Fibroblast of skin of right biceps (primary cell): ENCODE results near the gene MOV10L1.

ENCODE experiments used
- DNase-seq: peaks from one replicate; pipeline ENCODE4 v3.0.0-alpha.2; 2013

MOV10L1 gene

GRCh38 chr22:50089682-50090411 lies at the start of gene MOV10L1:
Gene MOV10L1, plus strand, starts transcription at chr22:50090006. Its CDS starts 83 bp downstream, at chr22:50090089.
- peak; percentile 30 for DNase-seq

- no peak for DNase-seq
These were observed 49.1 kb upstream of the MOV10L1 start for GRCh38 chr22:50040717-50041116.

GRCh38 chr22:50041361-50042065 lies 48.3 kb upstream of the MOV10L1 start:
- DNase-seq = no peak

GRCh38 chr22:50044485-50045118 lies 45.2 kb upstream of the MOV10L1 start:
- no peak for DNase-seq

DNA sequence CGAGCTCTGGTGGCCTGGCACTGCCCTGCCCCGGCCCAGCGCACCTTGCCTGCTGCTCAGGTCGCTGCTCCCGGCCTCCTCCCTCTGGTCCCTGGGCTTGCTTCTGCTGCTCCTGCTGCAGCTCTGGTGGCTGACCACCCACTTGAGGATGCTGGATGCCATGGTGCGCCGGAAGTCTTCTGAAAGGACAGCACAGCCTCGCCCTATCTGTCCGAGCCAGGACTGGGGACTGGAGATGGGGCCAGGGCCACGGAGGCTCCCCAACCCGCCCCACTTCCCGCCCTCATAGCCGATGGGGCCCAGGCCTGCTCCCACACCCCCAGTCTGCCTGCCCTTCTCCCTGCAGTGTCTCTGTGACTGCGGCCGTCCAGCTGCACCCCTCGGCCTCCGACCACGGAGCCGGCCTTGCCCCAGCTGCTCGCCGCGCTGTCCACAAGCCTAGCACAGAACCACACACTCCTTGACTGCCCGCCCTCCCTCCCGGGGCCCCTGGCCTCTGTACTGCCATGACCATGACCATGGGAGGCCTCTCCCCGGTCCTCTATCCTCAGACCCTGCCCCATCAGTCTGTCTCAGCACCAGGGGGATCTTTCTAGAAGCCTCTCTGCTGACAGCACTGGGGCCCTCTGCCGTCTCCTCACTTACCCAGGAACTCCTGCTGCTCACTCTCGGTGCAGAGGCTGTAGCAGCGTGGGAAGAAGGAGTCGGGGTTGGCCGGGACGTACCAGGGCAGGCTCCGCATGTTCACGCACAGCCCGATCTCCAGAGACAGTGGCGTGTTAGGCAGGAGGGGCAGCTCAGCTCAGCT lies 44.4 kb upstream of the MOV10L1 start:
- no peak for DNase-seq

DNA sequence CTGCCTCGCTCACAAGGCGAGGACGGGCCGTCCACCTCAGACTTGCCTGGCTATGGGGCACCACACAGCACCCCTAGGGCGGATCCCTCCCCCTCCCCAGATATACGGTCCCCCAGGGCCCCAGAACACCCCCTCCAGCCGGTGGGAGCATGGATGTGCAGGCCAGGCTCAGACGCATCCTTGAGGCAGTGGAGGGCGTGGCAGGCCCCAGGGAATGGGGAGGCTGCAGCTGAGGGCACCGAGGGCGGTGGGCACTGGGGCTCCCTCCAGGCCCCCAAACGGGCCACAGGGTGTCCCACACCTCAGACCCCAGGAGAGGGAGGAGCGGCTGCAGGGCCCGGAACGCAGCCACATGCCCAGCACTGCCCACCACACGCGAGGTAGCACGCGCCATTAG lies 43.8 kb upstream of the MOV10L1 start:
- no peak for DNase-seq

DNA sequence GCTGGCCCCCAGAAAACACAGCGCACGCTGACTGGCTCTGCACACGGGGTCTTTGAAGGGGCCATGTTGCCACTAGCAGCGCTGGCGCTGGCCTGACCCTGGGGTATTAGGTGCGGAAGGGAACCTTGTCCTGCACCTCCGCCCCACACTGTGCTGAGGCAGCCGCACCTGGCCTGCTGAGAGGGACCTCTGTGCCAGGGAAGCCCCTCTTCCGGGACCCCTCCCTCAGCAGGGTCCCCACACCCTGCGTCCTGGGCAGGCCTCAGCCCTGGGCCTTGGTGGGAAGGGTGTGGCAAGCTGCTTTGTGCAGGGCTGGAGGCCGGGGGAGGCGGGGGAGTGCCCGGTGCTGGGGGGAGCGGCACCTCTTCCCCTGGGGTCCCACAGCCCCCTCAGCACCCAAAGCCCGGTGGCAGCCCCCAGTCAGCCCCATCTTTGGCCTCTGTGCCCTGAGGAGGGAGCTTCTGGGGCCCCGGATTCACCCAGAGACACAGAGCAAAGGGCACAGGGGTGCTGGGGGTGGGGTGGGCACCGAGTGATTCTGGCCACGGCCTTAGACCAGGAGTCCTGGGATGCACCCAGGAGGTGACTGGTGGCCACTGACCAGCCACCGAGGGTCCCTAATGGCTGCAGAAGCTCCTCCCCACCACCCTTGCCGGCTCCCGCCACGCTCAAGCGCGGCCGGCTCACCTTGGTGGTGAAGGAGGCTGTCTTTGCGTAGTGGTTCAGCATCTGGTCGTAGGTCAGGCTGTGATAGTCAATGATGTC lies 43.1 kb upstream of the MOV10L1 start:
- no peak for DNase-seq

- DNase-seq = no peak
These were observed 42.5 kb upstream of the MOV10L1 start for GRCh38 chr22:50047346-50047745.

GRCh38 chr22:50048061-50048765 lies 41.6 kb upstream of the MOV10L1 start:
- no peak for DNase-seq

DNA sequence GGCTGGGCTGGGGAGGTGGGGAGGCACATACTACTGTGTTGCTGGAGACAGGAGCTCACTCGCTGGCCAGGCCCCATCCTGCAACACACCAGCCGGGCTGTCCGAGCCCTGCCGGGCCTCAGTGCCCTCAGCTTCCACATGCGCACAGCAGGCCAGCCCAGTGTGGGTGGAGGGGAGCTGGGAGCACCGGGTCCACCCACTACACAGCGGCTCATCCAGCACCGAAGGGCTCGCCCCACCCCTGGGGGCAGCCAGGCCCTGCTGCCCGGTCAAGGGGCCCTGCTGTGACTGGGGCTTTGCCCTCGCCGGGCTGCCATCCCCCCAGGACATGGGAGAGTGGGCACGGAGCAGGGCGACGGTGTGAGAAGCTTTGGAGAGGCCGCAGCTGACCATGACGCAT lies 41.0 kb upstream of the MOV10L1 start:
- DNase-seq = no peak

DNA sequence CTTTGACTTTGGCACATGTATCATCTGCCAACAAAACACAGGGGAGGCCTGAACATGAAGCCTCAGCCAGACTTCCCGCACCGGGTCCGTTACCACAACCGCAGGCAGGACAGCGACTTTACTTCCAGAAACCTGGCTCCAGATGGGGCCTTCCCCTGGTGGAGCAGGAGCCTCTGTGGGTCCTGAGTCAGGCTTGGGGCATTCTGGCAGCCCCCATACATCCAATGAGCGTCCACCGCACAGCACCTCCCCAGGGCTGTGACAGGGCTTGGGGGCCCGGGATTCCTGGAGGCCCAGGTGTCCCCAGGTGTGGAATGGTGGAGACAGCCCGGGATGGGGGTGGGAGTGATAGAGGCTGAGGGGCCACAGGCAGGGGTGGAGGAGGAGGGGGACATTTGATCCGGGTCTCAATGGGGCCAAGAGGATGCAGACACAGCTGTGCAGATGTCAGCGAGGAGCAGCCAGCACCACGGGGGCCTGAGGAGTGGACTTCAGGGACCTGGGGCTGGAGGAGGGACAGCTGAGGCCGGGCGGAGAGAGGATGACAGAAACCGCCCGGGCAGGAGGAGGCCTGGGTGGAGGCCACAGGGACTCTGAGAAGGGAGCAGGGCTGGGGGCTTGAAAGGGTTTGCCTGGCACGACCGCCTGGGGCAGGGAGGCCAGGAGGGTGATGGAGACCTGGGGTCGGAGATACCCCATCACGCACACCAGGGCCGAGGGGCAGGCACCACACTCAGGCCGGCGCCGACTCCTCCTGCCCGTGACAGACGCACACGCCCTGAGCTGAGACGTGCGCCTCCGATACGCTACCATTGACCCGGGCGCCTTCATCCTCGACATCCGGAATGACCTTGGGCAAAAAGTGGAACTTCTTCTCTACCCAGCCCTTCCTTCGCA lies 40.3 kb upstream of the MOV10L1 start:
- no peak for DNase-seq

GRCh38 chr22:50051930-50052329 lies 37.9 kb upstream of the MOV10L1 start:
- DNase-seq = no peak

DNA sequence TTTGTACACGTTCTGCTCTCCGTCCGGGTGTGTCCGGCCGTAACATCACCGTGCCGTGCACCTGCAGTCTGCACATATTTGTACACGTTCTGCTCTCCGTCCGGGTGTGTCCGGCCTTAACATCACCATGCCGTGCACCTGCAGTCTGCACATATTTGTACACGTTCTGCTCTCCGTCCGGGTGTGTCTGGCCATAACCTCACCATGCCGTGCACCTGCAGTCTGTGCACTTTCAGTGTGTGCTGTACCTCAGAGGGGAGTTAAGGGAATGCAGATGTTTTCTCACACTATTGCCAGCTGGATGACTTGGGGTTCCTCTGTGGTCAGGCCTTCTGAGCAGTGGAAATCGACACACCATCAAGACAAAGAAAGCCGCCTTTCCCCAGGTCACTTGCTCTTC lies 35.9 kb upstream of the MOV10L1 start:
- no peak for DNase-seq

GRCh38 chr22:50056214-50056972 lies 33.4 kb upstream of the MOV10L1 start:
- DNase-seq = no peak

GRCh38 chr22:50057278-50058060 lies 32.3 kb upstream of the MOV10L1 start:
- no peak for DNase-seq

GRCh38 chr22:50058061-50058905 lies 31.5 kb upstream of the MOV10L1 start, which contains the start of gene TTLL8:
Gene TTLL8, minus strand, starts transcription at chr22:50058298.
- DNase-seq = no peak

- peak; percentile 33 for DNase-seq
These were observed 30.6 kb upstream of the MOV10L1 start for GRCh38 chr22:50058906-50059880.
